ENCODE measurements around the gene MARCHF6.

The MARCHF6 gene

GRCh38 chr5:10399839-10400238 lies 46.3 kb downstream of the MARCHF6 start:
- TF ChIP-seq POLR2AphosphoS5 (IDR thresholded peaks at IDR 0.05; ENCODE audit: low read depth) = no peak
- no peak for TF ChIP-seq CTCF (IDR thresholded peaks at IDR 0.05; ENCODE audit: insufficient read depth, low read length)
- no peak for TF ChIP-seq REST (IDR thresholded peaks at IDR 0.05; ENCODE audit: insufficient replicate concordance, low read depth)
- no peak for TF ChIP-seq SPI1 (IDR thresholded peaks at IDR 0.05; ENCODE audit: borderline replicate concordance, low read depth)
- TF ChIP-seq GABPA (IDR thresholded peaks at IDR 0.05; ENCODE audit: low read depth) = no peak
- H3K4me3 ChIP-seq (replicated peaks; ENCODE audit: insufficient read depth, low read length) = no peak overlapping the region
- H3K27me3 ChIP-seq (ENCODE audit: insufficient read depth, poor library complexity, severe bottlenecking) = no peaks in the 10 kb centered on the region
- no peak overlapping the region for H3K27ac ChIP-seq (replicated peaks)
- no peak for DNase-seq (ENCODE audit: low read depth in 1 of 2, low spot score in 1 of 2)

GRCh38 chr5:10400411-10400810 lies 46.9 kb downstream of the MARCHF6 start:
- H3K27me3 ChIP-seq (ENCODE audit: insufficient read depth, poor library complexity, severe bottlenecking) = no peaks in the 10 kb centered on the region
- DNase-seq (ENCODE audit: low read depth in 1 of 2, low spot score in 1 of 2) = no peak
- no peak overlapping the region for H3K4me3 ChIP-seq (replicated peaks; ENCODE audit: insufficient read depth, low read length)
- no peak overlapping the region for H3K27ac ChIP-seq (replicated peaks)
- TF ChIP-seq GABPA (IDR thresholded peaks at IDR 0.05; ENCODE audit: low read depth) (no peak), POLR2AphosphoS5 (IDR thresholded peaks at IDR 0.05; ENCODE audit: low read depth) (no peak), SPI1 (IDR thresholded peaks at IDR 0.05; ENCODE audit: borderline replicate concordance, low read depth) (no peak), CTCF (IDR thresholded peaks at IDR 0.05; ENCODE audit: insufficient read depth, low read length) (no peak), REST (IDR thresholded peaks at IDR 0.05; ENCODE audit: insufficient replicate concordance, low read depth) (no peak)

- no peak overlapping the region for H3K4me3 ChIP-seq (replicated peaks; ENCODE audit: insufficient read depth, low read length)
- no peak overlapping the region for H3K27ac ChIP-seq (replicated peaks)
- TF ChIP-seq GABPA (IDR thresholded peaks at IDR 0.05; ENCODE audit: low read depth) (no peak), REST (IDR thresholded peaks at IDR 0.05; ENCODE audit: insufficient replicate concordance, low read depth) (no peak), CTCF (IDR thresholded peaks at IDR 0.05; ENCODE audit: insufficient read depth, low read length) (no peak), SPI1 (IDR thresholded peaks at IDR 0.05; ENCODE audit: borderline replicate concordance, low read depth) (no peak), POLR2AphosphoS5 (IDR thresholded peaks at IDR 0.05; ENCODE audit: low read depth) (no peak)
- peak in 1 of 2 experiments; percentile 25 for DNase-seq (ENCODE audit: low read depth in 1 of 2, low spot score in 1 of 2)
- no peaks in the 10 kb centered on the region for H3K27me3 ChIP-seq (ENCODE audit: insufficient read depth, poor library complexity, severe bottlenecking)
Observed at GRCh38 chr5:10400831-10401230, 47.3 kb downstream of the MARCHF6 start.
